LNCAP (cell line): ENCODE measurements around the gene EPS8.

ENCODE experiments used
- CTCF ChIP-seq: fragments of 450-650 bp; IDR thresholded peaks from 2 replicates; pipeline ENCODE4 v1.5.1; 2017; ENCODE audit warnings: mild to moderate bottlenecking

Gene EPS8

GRCh38 chr12:15719230-15719629 lies 70.0 kb downstream of the EPS8 start:
- no peak for TF ChIP-seq CTCF

- no peak for TF ChIP-seq CTCF
Measured at GRCh38 chr12:15717940-15718567, 71.1 kb downstream of the EPS8 start.

GRCh38 chr12:15716581-15716980 lies 72.6 kb downstream of the EPS8 start:
- TF ChIP-seq CTCF: no peak

- TF ChIP-seq CTCF: no peak
Measured at GRCh38 chr12:15714256-15714655, 74.9 kb downstream of the EPS8 start.

GRCh38 chr12:15712823-15713660 lies 76.1 kb downstream of the EPS8 start:
- TF ChIP-seq CTCF: no peak

- TF ChIP-seq CTCF: no peak
Measured at GRCh38 chr12:15712160-15712559, 77.0 kb downstream of the EPS8 start.

- TF ChIP-seq CTCF: no peak
Measured at GRCh38 chr12:15710860-15711510, 78.2 kb downstream of the EPS8 start.
